ENCODE data around the gene SLC11A2. TPM values are rescaled to one million over a fixed set of nuclear protein-coding genes. Genes with fewer than 3 reads are reported as not detected.

Gene SLC11A2
- total and polyA plus RNA-seq, 2 of the 13 experiments (the other 11 are each of a cell fraction or from before 2014, with no cell fraction given), result 71.7 to 77.0 TPM

DNA sequence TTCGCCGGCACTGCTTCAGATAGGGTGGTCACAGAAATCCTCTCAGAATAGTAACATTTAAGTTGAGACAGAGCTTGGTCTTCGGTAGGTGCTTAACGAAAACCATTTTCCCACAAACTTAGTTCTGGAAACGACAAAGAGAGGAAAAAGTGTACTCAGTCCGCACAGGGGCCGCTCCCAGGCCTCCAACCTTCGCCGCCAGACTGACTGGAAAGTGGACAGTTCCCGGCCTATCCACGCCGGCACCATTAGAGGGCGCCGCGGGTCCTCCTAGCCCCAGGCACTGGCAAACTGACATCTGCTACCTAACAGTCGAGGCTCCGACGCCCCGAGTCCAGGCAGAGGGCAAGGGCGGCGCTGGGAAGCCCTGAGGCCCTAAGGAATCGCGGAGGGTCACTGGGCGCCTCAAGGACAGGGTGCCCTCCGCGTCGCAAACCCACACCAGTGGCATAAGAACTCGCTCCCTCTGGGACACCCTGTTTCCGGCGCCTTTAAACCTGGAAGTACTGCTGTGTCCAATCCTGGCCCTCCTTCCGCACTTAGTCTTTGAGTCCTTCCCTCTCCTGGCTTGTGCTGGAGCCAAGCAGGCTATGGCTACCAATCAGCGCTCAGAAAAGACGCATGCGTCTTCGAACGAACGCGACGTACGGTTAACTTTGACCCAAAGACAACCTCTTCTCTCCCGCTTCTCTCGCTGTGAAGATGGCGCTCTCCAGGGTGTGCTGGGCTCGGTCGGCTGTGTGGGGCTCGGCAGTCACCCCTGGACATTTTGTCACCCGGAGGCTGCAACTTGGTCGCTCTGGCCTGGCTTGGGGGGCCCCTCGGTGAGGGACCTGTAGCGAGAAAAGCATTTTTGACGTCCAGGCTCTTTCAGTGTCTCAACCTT is 21.7 kb upstream of the SLC11A2 start, which contains the start of gene LETMD1 (continued):
- TF ChIP-seq, protein P1, sequence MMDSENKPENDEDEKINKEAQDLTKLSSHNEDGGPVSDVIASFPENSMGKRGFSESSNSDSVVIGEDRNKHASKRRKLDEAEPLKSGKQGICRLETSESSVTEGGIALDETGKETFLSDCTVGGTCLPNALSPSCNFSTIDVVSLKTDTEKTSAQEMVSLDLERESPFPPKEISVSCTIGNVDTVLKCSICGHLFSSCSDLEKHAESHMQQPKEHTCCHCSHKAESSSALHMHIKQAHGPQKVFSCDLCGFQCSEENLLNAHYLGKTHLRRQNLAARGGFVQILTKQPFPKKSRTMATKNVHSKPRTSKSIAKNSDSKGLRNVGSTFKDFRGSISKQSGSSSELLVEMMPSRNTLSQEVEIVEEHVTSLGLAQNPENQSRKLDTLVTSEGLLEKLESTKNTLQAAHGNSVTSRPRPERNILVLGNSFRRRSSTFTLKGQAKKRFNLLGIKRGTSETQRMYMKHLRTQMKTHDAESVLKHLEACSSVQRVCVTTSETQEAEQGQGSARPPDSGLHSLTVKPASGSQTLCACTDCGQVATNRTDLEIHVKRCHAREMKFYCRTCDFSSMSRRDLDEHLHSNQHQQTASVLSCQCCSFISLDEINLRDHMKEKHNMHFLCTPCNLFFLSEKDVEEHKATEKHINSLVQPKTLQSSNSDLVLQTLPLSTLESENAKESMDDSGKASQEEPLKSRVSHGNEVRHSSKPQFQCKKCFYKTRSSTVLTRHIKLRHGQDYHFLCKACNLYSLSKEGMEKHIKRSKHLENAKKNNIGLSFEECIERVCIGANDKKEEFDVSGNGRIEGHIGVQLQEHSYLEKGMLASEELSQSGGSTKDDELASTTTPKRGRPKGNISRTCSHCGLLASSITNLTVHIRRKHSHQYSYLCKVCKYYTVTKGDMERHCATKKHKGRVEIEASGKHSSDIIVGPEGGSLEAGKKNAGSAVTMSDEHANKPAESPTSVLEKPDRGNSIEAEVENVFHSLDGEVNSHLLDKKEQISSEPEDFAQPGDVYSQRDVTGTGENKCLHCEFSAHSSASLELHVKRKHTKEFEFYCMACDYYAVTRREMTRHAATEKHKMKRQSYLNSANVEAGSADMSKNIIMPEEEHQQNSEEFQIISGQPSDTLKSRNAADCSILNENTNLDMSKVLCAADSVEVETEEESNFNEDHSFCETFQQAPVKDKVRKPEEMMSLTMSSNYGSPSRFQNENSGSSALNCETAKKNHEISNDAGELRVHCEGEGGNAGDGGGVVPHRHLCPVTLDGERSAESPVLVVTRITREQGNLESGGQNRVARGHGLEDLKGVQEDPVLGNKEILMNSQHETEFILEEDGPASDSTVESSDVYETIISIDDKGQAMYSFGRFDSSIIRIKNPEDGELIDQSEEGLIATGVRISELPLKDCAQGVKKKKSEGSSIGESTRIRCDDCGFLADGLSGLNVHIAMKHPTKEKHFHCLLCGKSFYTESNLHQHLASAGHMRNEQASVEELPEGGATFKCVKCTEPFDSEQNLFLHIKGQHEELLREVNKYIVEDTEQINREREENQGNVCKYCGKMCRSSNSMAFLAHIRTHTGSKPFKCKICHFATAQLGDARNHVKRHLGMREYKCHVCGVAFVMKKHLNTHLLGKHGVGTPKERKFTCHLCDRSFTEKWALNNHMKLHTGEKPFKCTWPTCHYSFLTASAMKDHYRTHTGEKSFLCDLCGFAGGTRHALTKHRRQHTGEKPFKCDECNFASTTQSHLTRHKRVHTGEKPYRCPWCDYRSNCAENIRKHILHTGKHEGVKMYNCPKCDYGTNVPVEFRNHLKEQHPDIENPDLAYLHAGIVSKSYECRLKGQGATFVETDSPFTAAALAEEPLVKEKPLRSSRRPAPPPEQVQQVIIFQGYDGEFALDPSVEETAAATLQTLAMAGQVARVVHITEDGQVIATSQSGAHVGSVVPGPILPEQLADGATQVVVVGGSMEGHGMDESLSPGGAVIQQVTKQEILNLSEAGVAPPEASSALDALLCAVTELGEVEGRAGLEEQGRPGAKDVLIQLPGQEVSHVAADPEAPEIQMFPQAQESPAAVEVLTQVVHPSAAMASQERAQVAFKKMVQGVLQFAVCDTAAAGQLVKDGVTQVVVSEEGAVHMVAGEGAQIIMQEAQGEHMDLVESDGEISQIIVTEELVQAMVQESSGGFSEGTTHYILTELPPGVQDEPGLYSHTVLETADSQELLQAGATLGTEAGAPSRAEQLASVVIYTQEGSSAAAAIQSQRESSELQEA (CRISPR knock-in tag; IDR thresholded peaks at IDR 0.05; ENCODE audit: not compliant biosample characterization), result peak; percentile 23
- no peak for TF ChIP-seq SP1 (IDR thresholded peaks at IDR 0.05)
- no peak for TF ChIP-seq SP1 (CRISPR knock-in tag; IDR thresholded peaks at IDR 0.05)
- TF ChIP-seq, protein P2, sequence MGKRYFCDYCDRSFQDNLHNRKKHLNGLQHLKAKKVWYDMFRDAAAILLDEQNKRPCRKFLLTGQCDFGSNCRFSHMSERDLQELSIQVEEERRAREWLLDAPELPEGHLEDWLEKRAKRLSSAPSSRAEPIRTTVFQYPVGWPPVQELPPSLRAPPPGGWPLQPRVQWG (CRISPR knock-in tag; IDR thresholded peaks at IDR 0.05; ENCODE audit: borderline replicate concordance, low read depth), result no peak
- TF ChIP-seq MAFF (IDR thresholded peaks at IDR 0.05; ENCODE audit: low read depth, low read length), result no peak
- TF ChIP-seq, protein P3, sequence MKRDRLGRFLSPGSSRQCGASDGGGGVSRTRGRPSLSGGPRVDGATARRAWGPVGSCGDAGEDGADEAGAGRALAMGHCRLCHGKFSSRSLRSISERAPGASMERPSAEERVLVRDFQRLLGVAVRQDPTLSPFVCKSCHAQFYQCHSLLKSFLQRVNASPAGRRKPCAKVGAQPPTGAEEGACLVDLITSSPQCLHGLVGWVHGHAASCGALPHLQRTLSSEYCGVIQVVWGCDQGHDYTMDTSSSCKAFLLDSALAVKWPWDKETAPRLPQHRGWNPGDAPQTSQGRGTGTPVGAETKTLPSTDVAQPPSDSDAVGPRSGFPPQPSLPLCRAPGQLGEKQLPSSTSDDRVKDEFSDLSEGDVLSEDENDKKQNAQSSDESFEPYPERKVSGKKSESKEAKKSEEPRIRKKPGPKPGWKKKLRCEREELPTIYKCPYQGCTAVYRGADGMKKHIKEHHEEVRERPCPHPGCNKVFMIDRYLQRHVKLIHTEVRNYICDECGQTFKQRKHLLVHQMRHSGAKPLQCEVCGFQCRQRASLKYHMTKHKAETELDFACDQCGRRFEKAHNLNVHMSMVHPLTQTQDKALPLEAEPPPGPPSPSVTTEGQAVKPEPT (CRISPR knock-in tag; IDR thresholded peaks at IDR 0.05; ENCODE audit: low read depth), result peak; percentile 38; the same call in 1 of the 2 replicates
- peak; percentile 38; the same call in 1 of the 2 replicates for TF ChIP-seq REL (CRISPR knock-in tag; conservative IDR thresholded peaks at IDR 0.05)
- TF ChIP-seq, protein P4, sequence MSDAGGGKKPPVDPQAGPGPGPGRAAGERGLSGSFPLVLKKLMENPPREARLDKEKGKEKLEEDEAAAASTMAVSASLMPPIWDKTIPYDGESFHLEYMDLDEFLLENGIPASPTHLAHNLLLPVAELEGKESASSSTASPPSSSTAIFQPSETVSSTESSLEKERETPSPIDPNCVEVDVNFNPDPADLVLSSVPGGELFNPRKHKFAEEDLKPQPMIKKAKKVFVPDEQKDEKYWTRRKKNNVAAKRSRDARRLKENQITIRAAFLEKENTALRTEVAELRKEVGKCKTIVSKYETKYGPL (CRISPR knock-in tag; IDR thresholded peaks at IDR 0.05), result 0 out of 2 replicates have a peak, but pooled peaks have one; percentile 35
- TF ChIP-seq, protein P5, sequence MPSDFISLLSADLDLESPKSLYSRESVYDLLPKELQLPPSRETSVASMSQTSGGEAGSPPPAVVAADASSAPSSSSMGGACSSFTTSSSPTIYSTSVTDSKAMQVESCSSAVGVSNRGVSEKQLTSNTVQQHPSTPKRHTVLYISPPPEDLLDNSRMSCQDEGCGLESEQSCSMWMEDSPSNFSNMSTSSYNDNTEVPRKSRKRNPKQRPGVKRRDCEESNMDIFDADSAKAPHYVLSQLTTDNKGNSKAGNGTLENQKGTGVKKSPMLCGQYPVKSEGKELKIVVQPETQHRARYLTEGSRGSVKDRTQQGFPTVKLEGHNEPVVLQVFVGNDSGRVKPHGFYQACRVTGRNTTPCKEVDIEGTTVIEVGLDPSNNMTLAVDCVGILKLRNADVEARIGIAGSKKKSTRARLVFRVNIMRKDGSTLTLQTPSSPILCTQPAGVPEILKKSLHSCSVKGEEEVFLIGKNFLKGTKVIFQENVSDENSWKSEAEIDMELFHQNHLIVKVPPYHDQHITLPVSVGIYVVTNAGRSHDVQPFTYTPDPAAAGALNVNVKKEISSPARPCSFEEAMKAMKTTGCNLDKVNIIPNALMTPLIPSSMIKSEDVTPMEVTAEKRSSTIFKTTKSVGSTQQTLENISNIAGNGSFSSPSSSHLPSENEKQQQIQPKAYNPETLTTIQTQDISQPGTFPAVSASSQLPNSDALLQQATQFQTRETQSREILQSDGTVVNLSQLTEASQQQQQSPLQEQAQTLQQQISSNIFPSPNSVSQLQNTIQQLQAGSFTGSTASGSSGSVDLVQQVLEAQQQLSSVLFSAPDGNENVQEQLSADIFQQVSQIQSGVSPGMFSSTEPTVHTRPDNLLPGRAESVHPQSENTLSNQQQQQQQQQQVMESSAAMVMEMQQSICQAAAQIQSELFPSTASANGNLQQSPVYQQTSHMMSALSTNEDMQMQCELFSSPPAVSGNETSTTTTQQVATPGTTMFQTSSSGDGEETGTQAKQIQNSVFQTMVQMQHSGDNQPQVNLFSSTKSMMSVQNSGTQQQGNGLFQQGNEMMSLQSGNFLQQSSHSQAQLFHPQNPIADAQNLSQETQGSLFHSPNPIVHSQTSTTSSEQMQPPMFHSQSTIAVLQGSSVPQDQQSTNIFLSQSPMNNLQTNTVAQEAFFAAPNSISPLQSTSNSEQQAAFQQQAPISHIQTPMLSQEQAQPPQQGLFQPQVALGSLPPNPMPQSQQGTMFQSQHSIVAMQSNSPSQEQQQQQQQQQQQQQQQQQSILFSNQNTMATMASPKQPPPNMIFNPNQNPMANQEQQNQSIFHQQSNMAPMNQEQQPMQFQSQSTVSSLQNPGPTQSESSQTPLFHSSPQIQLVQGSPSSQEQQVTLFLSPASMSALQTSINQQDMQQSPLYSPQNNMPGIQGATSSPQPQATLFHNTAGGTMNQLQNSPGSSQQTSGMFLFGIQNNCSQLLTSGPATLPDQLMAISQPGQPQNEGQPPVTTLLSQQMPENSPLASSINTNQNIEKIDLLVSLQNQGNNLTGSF (CRISPR knock-in tag; IDR thresholded peaks at IDR 0.05), result no peak; the same call in 1 of the 2 replicates

Measured in HepG2 (cell line).